Adrenal gland (tissue), 5 donors: ENCODE measurements around the gene TPX2.

ENCODE experiments used
- CTCF ChIP-seq, 6 experiments: fragments of 450-650 bp in 4 of 6; fragments of 200-600 bp in 2 of 6; sonication (generic) in 1 of 6; IDR thresholded peaks; 1 replicate in 5 of 6; 2 replicates in 1 of 6; pipeline versions ENCODE4 v1.5.1 to v1.8.0; 2016 to 2021; ENCODE audit warnings: antibody characterized with exemption in 6 of 6, mild to moderate bottlenecking in 2 of 6, moderate library complexity in 1 of 6
- POLR2A ChIP-seq, 2 donors: fragments of 450-650 bp; IDR thresholded peaks; one replicate each; pipeline ENCODE4 v1.6.1; 2017; ENCODE audit warnings: antibody characterized with exemption in 2 of 2, mild to moderate bottlenecking in 2 of 2, moderate library complexity in 1 of 2
- donor health status: DM: no; HTN: no; CAD: no.

GRCh38 chr20:31833931-31834521, 94.9 kb downstream of the TPX2 start:
- TF ChIP-seq POLR2A (IDR thresholded peaks at IDR 0.05) (no peak), CTCF (IDR thresholded peaks at IDR 0.05) (no peak)
